HepG2 (cell line): ENCODE measurements around the gene TSHZ2. TPM values are rescaled to one million over a fixed set of nuclear protein-coding genes. Genes with fewer than 3 reads are reported as not detected.
A peak's percentile ranks its signal among the peaks of the same experiment; 100 is the strongest.

Experiments used
- AFF4 ChIP-seq: sonication (generic); formaldehyde crosslinking; IDR thresholded peaks from 2 replicates; pipeline ENCODE4 v1.4.0; 2020; ENCODE audit warnings: missing genetic modification reagents
- FOXJ3 ChIP-seq: sonication (generic); formaldehyde crosslinking; IDR thresholded peaks from 2 replicates; pipeline ENCODE4 v1.4.0; 2020; ENCODE audit warnings: missing genetic modification reagents, mild to moderate bottlenecking, borderline replicate concordance
- GLMP ChIP-seq: sonication (generic); formaldehyde crosslinking; IDR thresholded peaks from 2 replicates; pipeline ENCODE4 v1.9.0; 2021; ENCODE audit warnings: missing genetic modification reagents, mild to moderate bottlenecking, borderline replicate concordance
- HDAC2 ChIP-seq: sonication (generic); formaldehyde crosslinking; IDR thresholded peaks from 2 replicates; pipeline ENCODE4 v1.4.0; 2020; ENCODE audit warnings: missing genetic modification reagents
- HES4 ChIP-seq: sonication (generic); formaldehyde crosslinking; IDR thresholded peaks from 2 replicates; pipeline ENCODE4 v1.9.0; 2021; ENCODE audit warnings: mild to moderate bottlenecking, missing genetic modification reagents, borderline replicate concordance
- KIAA2018 ChIP-seq: sonication (generic); formaldehyde crosslinking; IDR thresholded peaks from 2 replicates; pipeline ENCODE4 v1.5.0; 2020; ENCODE audit warnings: mild to moderate bottlenecking, missing genetic modification reagents, borderline replicate concordance
- SMAD9 ChIP-seq: sonication (generic); formaldehyde crosslinking; IDR thresholded peaks from 2 replicates; pipeline ENCODE4 v1.5.1; 2020; ENCODE audit warnings: mild to moderate bottlenecking, missing genetic modification reagents
- ZNF230 ChIP-seq: sonication (generic); formaldehyde crosslinking; IDR thresholded peaks from 2 replicates; pipeline ENCODE4 v1.4.0; 2020; ENCODE audit warnings: mild to moderate bottlenecking, missing genetic modification reagents
- ZNF326 ChIP-seq: sonication (generic); formaldehyde crosslinking; IDR thresholded peaks from 2 replicates; pipeline ENCODE4 v1.4.0; 2020; ENCODE audit warnings: missing genetic modification reagents, borderline replicate concordance
- ZNF451 ChIP-seq: sonication (generic); formaldehyde crosslinking; IDR thresholded peaks from 2 replicates; pipeline ENCODE4 v1.5.0; 2020; ENCODE audit warnings: mild to moderate bottlenecking, missing genetic modification reagents
- ZNF501 ChIP-seq: sonication (generic); formaldehyde crosslinking; IDR thresholded peaks from 2 replicates; pipeline ENCODE4 v1.5.1; 2020; ENCODE audit warnings: mild to moderate bottlenecking, moderate library complexity, missing genetic modification reagents
- ZNF564 ChIP-seq: sonication (generic); formaldehyde crosslinking; IDR thresholded peaks from 2 replicates; pipeline ENCODE4 v1.8.1; 2023; ENCODE audit warnings: mild to moderate bottlenecking, missing genetic modification reagents
- ZNF569 ChIP-seq: sonication (generic); formaldehyde crosslinking; IDR thresholded peaks from 2 replicates; pipeline ENCODE4 v1.5.0; 2020; ENCODE audit warnings: mild to moderate bottlenecking, missing genetic modification reagents, moderate library complexity, borderline replicate concordance
- ZNF841 ChIP-seq: sonication (generic); formaldehyde crosslinking; IDR thresholded peaks from 2 replicates; pipeline ENCODE4 v1.8.1; 2023; ENCODE audit warnings: missing genetic modification reagents, borderline replicate concordance
- ZSCAN25 ChIP-seq: sonication (generic); formaldehyde crosslinking; IDR thresholded peaks from 2 replicates; pipeline ENCODE4 v1.8.0; 2022; ENCODE audit warnings: mild to moderate bottlenecking, missing genetic modification reagents
- polyA plus RNA-seq, 8 experiments: library from polyadenylated mRNA; depleted of rRNA in 3 of 8; stranded (reverse) in 7 of 8; unstranded in 1 of 8; fragments of >200 nt; fragmentation: Illumina TruSeq in 4 of 8; extraction: Trizol in 4 of 8; gene quantifications; 2 replicates each; pipeline versions ENCODE4 v1.2.1 to v1.2.3, GENCODE V29; 2011 to 2016; ENCODE audit warnings: low read depth in 4 of 8, missing spikeins in 1 of 8, mixed read lengths in 1 of 8; ENCODE audit not compliant: insufficient read depth in 1 of 8
- total RNA-seq, 5 experiments: library from RNA; depleted of rRNA; stranded (reverse); fragments of >200 nt; fragmentation: Illumina TruSeq; extraction: Trizol; gene quantifications; 2 replicates each; pipeline ENCODE4 v1.2.3, GENCODE V29; 2016; ENCODE audit warnings: low read depth in 1 of 5

TSHZ2 gene
- total and polyA plus RNA-seq, 2 of the 13 experiments (the other 11 are each of a cell fraction or from before 2014, with no cell fraction given), result 0.01 TPM; not detected in 1

GRCh38 chr20:53077373-53078205 lies 105.4 kb downstream of the TSHZ2 start (continued):
- TF ChIP-seq FOXJ3 (peak; percentile 65; the same call in 1 of the 2 replicates), ZNF326 (CRISPR knock-in tag) (no peak), HES4 (CRISPR knock-in tag) (no peak), HDAC2 (CRISPR knock-in tag) (peak; percentile 88), ZNF841 (CRISPR knock-in tag) (no peak), AFF4 (no peak), ZNF569 (CRISPR knock-in tag) (no peak), ZNF230 (no peak), SMAD9 (CRISPR knock-in tag) (no peak), ZSCAN25 (CRISPR knock-in tag) (0 out of 2 replicates have a peak, but pooled peaks have one; percentile 49), ZNF451 (CRISPR knock-in tag) (no peak), KIAA2018 (CRISPR knock-in tag) (no peak), ZNF564 (no peak), GLMP (CRISPR knock-in tag) (no peak), ZNF501 (no peak)
